Measurements from ENCODE around the gene SGK2.

- no peak for TF ChIP-seq CTCF (IDR thresholded peaks at IDR 0.05)
- TF ChIP-seq POLR2A (IDR thresholded peaks at IDR 0.05): no peak
These were observed 31.2 kb downstream of the SGK2 start for GRCh38 chr20:43590036-43590391.
